NCI-H748 treated with DMSO at 0.1 percent for 48 hours (cell line): Measurements from ENCODE around the gene WNK1.
A peak's percentile ranks its signal among the peaks of the same experiment; 100 is the strongest.
"Not testable (repeated sequence)": the region's sequence is repeated elsewhere in the genome, so short reads cannot be mapped to it uniquely, and the experiment has no call there.

ENCODE experiments used
- DNase-seq: peaks from one replicate; lab custom pipeline; 2025; lab: John Stamatoyannopoulos, UW

The WNK1 gene

DNA sequence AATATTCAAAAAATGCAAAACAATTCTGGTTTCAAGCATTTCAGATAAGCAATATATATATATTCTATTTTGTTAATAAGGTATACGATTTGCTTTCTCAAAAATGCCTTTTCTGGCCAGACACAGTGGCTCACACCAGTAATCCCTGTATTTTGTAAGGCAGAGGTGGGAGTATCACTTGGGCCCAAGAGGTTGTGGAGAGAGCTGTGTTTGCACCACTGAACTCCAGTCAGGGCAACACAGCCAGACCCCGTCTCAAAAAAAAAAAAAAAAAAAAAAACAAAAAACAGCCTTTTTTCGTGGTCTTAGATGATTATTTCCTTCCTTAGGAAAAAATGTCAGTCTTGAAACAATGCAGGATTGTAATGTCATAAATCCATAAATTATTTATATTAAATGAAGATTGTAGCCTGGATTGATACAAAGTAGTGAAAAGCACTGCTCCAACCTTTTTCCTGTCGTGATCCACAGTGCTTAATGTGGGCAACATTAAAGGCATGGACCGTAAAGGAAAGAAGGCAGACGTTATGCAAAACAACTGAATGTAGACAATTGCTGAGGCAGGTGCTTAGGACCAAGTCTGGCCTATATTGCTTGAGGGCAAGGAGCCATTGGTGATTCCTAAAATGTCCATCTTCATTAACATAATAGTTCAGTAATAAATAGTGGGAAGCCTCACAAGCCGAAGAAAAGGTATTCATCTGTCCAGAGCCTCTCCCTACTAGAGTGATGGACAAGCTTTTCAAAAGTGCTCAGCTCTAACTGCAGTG, 160.3 kb downstream of the WNK1 start:
- no peak for DNase-seq

DNA sequence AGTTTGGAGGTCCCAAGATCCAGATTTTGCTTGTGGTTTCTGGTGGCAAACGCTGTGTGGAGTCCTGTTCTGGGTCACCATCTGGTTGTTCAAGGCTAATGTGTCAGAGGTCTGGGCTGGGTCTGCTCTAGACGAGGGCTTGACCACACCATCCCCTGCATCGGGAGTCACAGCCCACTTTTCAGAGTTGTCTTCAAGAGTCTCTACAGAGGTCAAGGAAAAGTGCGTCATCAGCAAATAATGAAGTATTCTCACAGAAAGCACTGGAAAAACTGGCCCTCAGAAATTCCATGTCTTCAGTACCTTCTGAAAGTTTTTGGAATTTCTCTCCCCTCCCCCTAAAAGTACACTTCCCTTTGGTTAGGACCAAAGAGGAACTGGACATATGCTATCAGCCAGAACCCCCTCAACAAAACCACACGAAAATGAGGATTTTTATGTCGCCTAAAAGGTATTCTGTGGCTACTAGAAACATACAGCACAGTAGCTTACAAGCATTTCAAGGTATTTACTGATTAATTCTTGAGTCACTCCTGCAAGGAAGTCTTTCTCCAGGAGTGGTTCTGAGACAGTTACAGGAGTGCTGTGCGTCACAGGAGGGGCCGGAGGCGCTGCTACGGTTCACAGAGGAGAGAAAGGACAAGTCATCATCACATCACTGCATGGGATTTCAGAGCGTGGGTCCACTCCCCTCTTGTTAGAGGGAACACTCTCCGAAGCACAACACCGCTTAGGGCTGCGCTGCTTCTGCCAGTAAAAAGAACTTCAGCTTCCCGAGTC, 161.7 kb downstream of the WNK1 start:
- DNase-seq = no peak

DNA sequence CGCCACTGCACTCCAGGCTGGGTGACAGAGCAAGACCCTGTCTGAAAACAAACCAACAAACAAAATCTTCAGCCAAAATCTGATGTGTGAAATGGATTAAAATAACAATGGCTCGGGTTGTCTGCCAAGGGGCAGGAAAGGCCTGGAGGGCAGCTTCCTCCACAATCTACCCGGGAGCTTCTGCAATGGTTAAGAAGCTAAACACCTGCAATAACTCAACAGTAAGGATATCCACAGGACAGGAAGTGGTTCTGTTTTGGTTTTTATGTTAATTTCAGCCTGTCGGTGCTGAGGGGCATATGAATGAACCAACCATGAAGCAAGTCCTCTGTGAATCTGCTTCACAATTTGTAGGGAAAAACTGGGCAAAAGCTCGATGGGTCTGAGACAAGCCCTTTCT, 162.7 kb downstream of the WNK1 start:
- no peak for DNase-seq

DNA sequence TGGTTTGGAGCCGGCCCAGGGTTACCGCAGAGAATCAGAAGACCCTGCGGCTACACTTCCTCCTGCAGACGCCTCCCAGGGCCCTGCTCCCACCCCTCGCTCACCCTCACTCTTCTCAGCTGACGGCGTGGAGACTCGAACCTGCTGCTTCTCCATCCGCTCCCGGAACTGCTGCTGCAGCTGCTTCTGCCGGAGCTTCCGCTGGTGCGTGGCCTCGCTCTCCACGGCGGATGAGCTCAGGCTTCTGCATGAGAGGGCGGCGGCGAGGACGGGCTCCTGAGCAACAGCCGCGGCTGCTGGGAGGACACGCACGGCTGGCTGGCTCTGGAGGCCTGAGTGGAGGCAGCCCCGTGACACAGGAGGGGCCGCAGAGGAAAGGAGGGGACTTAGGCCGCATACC, 163.9 kb downstream of the WNK1 start:
- DNase-seq = no peak

DNA sequence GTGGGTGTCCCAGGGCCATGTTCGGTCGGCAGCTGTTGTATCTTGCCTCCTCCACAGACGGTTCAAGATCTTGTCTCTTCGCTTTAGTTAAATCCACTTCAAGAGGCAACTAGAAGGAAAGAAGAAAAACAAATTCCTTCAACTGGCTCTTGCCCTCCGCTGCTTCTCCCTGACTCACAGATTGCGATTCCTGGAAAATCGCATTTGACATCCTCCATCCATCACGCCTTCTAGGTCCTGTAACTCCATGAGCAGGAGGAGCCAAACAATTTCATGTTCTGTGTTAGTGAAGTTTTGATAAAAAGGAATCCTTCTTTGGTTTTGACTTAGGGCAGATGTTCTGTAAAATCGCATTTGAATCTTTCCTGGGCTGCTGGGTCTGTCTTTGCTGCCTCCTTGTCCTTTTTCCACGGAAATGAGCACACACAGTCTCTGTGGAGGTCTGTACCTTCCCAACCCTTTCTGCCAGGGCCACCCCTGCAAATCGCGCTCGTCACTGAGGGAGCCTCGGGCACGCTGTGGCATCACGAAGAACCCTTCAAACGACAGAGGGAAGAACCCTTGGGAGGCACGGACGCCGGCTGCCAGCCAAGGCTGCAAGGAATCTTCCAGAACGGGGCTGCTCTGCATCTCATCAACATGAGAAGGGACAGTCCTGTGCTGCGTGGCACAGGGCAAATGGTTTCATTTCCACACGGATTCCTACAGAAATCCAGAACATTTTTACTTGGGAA, 164.5 kb downstream of the WNK1 start:
- DNase-seq = no peak

DNA sequence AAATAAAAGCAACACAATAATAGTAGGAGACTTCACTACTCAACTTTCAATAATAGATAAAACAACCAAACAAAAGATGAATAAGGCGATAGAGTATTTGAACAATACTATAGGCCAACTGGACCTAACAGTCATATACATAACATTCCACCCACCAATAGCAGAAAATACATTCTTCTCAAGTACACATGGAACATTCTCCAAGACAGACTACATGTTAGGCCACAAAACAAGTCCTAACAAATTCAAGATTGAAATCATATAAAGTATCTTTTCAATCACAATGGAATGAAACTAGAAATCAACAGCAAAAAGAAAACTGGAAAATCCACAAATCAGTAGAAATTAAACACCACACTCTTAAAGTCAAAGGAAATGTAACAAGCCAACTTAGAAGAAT, 168.3 kb downstream of the WNK1 start:
- DNase-seq = no peak

DNA sequence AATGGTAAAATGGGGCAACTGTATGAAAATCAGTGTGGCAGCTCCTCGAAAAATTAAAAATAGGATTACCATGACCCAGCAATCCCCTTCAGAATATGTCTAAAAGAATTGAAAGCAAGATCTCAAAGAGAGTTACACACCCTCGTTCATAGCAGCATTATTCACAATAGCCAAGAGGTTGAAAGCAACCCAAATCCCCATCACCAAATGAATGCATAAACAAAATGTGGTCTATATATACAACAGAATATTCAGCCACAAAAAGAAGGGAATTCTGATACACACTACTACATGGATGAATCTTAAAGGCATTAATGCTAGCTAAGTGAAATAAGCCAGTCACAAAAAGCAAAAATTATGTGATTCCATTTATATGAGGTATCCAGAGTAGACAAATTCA, 169.9 kb downstream of the WNK1 start:
- no peak for DNase-seq

DNA sequence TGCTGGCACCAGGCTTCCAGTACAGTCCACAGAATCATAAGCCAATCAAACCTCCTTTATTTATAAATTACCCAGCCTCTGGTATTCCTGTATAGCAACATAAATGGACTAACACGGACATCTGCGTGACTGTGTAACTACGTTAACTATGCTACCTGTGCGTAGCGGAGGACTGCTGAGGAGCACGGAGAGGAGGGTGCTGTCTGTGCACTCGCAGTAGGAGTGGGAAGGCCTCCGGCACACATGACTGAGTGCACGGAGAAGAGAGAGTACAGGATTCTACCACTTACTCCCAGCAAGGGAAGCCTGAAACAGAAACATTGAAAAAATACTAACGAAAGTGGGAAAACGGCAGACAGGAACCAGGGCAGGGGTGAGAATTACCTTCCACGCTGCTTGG, 174.3 kb downstream of the WNK1 start:
- no peak for DNase-seq

DNA sequence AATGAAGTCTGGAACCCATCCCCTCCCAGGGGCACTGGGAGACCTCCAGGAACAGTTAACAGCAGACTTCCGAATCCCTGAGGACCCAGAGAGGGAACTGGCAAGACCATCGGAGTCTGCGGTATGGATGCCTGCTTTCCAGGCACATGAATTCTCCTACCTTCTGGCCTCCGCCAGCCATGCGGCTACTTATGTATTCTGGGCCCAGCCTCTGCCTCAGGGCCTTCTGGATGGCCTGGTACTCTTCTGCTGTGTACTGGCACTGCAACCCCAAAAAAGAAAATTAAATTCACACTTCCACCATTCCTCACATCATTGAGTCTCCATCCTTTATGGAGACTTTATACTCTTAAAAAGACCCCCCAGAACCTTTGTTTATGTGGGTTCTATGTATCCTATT, 178.7 kb downstream of the WNK1 start:
- DNase-seq = no peak

DNA sequence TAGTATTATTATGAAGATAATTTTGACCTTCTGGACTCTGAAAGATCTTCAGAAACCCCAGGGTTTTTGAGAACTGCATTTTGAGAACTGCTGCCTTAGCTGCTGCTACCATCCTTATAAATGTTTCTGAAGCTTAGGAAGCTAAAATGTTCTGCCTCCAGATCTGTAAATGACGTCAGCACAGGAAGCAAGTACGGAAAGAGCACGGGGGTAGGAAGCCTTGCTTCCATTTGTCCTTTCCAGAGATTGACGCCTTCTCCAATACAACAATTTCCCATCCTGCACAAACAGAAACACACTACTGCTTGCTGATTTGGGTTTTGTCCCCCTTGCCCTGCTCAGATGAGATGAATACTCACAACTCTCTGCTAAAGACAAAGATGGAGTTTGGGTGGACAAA, 179.2 kb downstream of the WNK1 start:
- no peak for DNase-seq

DNA sequence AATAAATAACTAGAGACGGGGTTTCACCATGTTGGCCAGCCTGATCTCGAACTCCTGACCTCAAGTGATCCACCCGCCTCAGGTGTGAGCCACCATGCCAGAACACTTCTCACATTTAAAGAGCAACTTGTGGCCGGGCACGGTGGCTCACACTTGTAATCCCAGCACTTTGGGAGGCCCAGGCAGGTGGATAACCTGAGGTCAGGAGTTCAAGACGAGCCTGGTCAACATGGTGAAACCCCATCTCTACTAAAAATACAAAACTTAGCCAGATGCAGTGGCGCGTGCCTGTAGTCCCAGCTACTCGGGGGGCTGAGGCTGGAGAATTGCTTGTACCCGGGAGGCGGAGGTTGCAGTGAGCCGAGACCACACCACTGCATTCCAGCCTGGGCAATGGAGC, 183.5 kb downstream of the WNK1 start:
- DNase-seq = not testable (repeated sequence)

DNA sequence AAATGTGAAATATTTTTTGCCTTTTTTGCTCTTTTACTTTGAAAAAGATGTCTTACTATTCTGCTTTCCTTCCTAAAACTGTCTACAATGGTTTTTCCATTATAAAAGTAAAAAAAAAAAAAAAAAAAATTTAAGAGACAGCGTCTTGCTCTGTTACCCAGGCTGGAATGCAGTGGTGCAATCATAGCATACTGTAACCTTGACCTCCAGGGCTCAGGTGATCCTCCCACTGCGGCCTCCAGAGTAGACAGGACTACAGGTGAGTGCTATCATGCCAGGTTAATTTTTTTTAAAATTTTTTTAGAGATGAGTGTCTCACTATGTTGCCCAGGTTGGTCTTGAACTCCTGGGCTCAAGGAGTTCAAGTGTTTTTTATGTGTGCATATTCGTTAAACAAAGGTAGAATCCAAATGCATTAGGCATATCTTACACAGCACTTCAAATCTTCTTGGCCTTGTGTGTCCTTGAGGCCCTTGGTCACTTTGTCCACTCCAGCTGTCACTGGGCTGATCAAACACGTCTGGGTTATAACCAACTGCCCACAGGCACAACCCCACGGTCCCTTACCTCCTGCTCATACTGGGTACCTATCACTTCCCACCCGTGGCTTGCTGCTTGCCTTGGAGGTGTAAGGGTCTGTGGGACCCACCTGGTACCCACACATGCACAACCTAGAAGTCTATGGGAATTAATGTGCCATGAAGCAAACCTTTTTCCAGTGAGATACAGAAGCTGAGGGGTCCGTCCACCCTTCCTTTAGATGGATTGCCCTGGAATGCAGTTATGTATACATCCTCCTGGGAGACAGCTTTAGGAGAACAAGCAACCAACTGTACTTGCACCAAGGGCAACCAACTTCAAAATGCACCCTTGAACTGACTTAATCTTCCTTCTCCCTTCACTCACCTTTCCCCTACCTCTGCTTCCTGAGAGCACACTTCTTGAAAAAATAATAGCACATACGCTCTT, 184.3 kb downstream of the WNK1 start:
- DNase-seq = no peak

DNA sequence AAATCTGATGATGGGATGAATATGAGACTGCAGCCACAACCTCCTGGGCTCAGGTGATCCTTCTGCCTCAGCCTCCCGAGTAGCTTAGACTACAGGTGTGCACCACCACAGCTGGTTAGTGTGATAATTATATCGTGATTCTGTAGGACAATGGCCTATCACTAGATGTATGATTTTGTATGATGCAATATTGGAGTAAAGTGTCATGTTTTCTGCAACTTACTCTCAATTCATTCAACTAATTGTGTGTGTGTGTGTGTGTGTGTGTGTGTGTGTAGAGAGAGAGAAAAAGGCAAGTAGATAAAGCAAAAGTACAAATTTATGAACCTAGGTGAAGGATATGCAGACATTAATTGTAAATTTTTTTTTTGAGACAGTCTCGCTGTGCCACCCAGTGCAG, 186.4 kb downstream of the WNK1 start:
- DNase-seq = no peak

DNA sequence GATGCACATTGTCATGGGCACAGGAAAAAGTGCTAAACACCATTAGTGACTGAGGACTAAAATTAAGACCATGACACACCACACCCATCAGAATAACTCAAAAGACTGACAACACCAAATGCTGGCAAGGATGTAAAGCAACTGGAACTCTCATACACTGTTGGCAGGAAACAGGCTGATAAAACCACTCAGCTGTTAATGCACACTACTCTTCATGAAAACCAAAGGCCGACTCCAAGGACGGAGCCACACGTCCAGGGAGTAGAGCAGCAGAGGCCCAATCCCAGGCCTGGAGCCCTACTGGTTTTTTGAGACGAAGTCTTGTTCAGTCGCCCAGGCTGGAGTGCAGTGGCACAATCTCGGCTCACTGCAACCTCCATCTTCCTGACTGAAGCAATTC, 190.7 kb downstream of the WNK1 start:
- no peak for DNase-seq

DNA sequence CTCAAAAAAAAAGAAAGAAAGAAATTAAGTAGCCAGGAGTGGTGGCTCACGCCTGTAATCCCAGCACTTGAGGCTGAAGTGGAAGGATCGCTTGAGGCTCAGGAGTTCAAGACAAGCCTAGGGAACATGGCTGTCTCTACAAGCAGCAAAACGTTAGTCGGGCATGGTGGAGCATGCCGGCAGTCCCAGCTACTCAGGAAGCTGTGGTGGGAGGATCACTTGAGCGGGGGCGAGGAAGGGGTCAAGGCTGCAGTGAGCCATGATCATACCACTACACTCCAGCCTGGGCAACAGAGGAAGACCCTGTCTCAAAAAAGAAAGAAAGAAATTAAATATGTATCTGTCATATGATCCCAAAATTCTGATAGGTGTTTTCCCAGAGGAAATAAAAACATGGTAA, 191.8 kb downstream of the WNK1 start:
- DNase-seq = no peak

DNA sequence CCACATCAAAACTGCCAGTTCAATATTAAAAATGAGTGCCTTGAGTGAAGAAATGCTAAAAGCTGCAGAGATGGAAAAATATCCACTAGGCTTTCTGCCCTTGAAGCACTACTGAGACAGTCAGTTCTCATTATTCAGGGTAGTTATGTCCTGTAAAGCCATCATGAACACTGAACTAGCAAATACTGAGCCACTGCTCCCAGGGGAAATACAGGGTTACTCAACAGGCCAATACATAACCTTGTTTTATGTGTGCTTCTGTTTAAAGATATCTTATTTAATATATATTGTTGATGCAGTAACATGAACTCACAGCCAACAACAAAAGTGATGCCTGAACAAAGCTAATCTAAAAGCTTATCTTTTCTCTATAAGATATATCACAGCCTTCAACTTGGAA, 193.8 kb downstream of the WNK1 start:
- DNase-seq = no peak

DNA sequence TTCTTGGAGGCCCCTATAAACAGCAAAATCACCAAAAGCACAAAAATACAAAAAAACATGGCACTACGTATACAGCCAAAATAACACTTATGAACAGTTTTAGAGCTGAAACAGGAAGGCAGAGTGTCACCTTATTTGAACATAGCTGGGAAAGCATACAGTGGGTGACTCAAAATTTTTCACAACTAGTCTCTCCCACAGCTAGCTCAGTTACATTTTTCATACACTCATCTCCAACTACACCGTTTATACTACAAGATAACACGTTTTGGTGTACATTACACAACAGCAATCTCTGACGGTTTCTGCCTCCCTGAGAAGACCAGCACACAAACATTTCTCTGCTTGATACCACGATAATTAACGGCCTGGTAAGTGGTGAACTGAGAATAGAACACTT, 194.3 kb downstream of the WNK1 start:
- no peak for DNase-seq

DNA sequence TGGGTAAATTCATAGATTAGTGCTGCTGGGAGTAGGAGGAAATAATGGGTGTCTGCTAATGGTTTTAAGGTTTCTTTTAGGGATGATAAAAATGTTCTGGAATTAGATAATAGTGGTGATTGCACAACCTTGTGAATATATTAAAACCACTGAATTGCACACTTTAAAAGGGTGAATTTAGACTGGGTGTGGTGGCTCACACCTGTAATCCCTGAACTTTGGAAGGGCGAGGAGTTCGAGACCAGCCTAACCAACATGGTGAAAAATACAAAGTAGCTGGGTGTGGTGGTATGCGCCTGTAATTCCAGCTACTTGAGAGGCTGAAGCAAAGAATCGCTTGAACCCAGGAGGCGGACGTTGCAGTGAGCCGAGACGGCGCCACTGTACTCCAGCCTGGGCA, 195.9 kb downstream of the WNK1 start:
- no peak for DNase-seq

DNA sequence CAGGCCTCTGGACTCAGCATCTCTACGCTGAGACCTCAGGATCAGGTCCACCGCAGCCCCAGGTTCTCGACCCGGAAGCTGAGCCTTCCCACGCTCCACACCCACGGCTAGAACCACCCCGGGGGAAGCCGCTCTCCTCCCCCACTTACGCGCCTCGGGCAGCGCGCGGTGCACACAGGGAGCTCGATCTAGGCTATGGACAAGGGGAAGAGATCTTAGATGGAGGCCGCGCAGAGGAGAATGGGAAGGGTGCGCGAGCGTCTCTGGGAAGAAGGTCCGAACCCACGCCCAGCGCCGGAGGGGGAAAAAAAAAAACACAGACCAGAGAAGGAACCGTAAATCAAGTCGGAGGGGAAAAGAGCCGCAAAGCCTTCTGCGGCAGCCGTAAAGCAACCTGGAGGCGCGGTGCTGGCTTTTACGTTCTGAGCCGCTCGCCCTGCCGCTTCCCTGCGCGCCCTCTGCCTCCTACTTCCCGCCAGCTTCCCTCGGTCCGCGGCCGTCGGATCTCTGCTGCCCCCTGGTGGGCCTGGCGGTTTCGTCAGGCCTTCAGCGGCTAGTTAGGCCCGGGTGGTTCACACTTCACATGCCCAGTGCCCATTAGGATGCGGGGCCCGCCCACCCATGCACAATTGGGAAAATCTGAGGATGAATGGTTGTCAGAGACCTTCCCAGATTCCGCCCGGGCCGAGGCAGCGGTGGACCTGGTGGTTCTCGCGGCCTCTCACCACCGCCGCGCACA, 197.2 kb downstream of the WNK1 start, which contains the start of gene RAD52:
Gene RAD52 (minus strand): TSS at position 242 of the 739 bp plus-strand sequence. CDS start 16,636 bp downstream, outside the sequence.
- peak; percentile 87 for DNase-seq

DNA sequence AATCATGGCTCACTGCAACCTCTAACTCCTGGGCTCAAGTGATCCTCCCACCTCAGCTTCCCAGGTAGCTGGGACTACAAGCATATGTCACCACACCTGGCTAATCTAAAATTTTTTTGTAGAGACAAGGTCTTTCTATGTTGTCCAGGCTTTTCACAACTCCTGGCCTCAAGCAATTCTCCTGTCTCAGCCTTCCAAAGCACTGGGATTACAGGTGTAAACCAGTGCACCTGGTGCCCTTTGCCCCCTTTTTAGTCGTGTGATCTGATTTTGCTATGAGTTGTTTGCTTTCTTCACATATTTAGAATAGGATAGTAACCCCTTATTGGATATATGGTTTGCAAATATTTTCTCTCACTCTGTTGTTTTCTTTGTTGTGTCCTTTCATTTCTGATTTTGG, 198.8 kb downstream of the WNK1 start:
- peak; percentile 13 for DNase-seq

DNA sequence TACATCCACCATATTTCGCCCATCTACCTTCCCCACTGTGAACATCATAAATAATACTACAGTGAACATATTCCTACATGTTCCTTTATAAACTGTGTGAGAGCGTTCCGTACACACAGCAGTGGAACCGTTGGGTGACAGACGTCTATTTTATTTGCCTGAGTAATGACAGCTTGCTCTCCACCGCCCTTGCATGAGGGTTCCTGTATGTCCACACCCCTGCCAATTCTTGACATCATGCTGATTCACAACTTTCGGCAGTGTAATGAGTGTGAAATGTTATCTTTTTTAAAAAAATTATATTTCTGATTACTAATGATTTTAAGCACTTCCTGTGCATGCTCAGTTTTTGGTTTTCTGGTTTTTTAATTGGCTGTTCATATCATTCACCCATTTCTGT, 201.4 kb downstream of the WNK1 start:
- no peak for DNase-seq
